Measurements from ENCODE around the gene YBEY.

The YBEY gene

DNA sequence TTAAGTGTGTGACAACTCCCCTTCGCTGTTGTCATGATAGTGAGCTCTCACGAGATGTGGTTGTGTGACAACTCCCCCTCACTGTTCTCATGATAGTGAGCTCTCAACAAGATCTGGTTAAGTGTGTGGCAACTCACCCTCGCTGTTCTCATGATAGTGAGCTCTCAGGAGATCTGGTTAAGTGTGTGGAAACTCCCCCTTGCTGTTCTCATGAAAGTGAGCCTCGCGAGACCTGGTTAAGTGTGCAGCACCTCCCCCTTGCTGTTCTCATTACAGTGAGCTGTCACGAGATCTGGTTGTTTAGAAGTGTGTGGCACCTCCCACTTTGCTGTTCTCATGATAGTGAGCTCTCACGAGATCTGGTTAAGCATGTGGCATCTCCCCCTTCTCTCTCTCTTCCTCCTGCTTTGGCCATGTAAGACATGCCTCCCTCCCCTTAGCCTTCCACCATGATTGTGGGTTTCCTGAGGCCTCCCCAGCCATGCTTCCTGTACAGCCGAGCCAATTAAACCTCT is 32.5 kb upstream of the YBEY start:
- no peak overlapping the region for H3K27ac ChIP-seq
- TF ChIP-seq, protein P1, sequence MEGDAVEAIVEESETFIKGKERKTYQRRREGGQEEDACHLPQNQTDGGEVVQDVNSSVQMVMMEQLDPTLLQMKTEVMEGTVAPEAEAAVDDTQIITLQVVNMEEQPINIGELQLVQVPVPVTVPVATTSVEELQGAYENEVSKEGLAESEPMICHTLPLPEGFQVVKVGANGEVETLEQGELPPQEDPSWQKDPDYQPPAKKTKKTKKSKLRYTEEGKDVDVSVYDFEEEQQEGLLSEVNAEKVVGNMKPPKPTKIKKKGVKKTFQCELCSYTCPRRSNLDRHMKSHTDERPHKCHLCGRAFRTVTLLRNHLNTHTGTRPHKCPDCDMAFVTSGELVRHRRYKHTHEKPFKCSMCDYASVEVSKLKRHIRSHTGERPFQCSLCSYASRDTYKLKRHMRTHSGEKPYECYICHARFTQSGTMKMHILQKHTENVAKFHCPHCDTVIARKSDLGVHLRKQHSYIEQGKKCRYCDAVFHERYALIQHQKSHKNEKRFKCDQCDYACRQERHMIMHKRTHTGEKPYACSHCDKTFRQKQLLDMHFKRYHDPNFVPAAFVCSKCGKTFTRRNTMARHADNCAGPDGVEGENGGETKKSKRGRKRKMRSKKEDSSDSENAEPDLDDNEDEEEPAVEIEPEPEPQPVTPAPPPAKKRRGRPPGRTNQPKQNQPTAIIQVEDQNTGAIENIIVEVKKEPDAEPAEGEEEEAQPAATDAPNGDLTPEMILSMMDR (IDR thresholded peaks at IDR 0.05), result no peak
- no peak overlapping the region for H3K4me3 ChIP-seq
- no peak for DNase-seq (ENCODE audit: low spot score)

GRCh38 chr21:46254208-46254975 is 31.8 kb upstream of the YBEY start:
- H3K4me3 ChIP-seq, result no peak overlapping the region
- H3K27ac ChIP-seq, result no peak overlapping the region
- no peak for DNase-seq (ENCODE audit: low spot score)
- TF ChIP-seq, protein P1 (IDR thresholded peaks at IDR 0.05), result no peak

- Histone ChIP-seq H3K27ac (no peak overlapping the region), H3K4me3 (no peak overlapping the region)
- DNase-seq (ENCODE audit: low spot score), result no peak
- TF ChIP-seq, protein P1 (IDR thresholded peaks at IDR 0.05), result no peak
Observed at GRCh38 chr21:46255166-46255565, 31.0 kb upstream of the YBEY start.

- Histone ChIP-seq H3K27ac (no peak overlapping the region), H3K4me3 (no peak overlapping the region)
- DNase-seq (ENCODE audit: low spot score), result no peak
- TF ChIP-seq, protein P1 (IDR thresholded peaks at IDR 0.05), result no peak
Observed at GRCh38 chr21:46255758-46256337, 30.3 kb upstream of the YBEY start.

- TF ChIP-seq, protein P1 (IDR thresholded peaks at IDR 0.05), result no peak
- no peak overlapping the region for H3K27ac ChIP-seq
- no peak for DNase-seq (ENCODE audit: low spot score)
- no peak overlapping the region for H3K4me3 ChIP-seq
Observed at GRCh38 chr21:46256501-46256994, 29.6 kb upstream of the YBEY start.

DNA sequence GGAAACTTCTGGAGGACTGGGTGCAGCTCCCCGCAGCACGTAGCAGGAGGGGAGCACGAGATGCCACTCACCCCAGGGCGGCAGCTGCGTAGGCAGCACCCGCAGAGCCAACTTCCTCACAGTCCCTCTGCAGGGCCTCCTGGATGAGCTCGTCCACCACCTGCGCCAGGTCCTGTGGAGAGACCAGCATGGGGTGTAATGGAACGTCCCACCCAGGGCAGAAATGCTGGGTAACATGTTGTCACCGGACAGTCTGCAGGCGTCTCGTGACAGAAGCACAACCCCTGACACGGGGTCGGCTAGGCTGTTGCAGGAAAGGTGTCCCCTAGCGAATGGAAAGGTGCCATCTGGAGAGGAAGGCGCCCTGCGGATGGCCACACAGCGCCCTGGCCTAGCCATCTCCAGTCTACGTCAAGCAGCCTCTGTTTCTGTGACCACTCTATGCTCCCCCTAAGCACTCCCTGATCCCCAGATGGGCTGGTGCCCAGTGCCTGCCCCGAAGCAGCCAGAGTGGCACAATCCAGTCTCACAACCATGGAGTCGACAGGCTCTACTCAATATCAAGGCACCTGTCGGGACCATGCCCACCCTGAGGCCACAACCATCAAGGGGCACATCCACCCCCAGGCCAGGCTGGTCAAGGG is 22.0 kb upstream of the YBEY start:
- Histone ChIP-seq H3K27ac (no peak overlapping the region), H3K4me3 (no peak overlapping the region)
- no peak for DNase-seq (ENCODE audit: low spot score)
- TF ChIP-seq, protein P1 (IDR thresholded peaks at IDR 0.05), result no peak

All from coronary artery (tissue), 2 donors.